HFF-Myc (cell line): ENCODE results near the gene ADAM19.
A peak's percentile ranks its signal among the peaks of the same experiment; 100 is the strongest.

ENCODE experiments used
- DNase-seq: peaks from one replicate; pipeline ENCODE4 v3.0.0-alpha.2; 2011; ENCODE audit warnings: low read depth; ENCODE audit errors: extremely low read depth
- H3K4me3 ChIP-seq: replicated peaks from 2 replicates; pipeline ENCODE4 v1.5.1; 2011; ENCODE audit warnings: low read depth, mild to moderate bottlenecking, control low read depth, low read length
- CTCF ChIP-seq: IDR thresholded peaks from 2 replicates; pipeline ENCODE4 v1.5.1; 2012; ENCODE audit warnings: mild to moderate bottlenecking, low read depth, low read length, control low read depth; ENCODE audit errors: missing control alignments

Gene ADAM19

DNA sequence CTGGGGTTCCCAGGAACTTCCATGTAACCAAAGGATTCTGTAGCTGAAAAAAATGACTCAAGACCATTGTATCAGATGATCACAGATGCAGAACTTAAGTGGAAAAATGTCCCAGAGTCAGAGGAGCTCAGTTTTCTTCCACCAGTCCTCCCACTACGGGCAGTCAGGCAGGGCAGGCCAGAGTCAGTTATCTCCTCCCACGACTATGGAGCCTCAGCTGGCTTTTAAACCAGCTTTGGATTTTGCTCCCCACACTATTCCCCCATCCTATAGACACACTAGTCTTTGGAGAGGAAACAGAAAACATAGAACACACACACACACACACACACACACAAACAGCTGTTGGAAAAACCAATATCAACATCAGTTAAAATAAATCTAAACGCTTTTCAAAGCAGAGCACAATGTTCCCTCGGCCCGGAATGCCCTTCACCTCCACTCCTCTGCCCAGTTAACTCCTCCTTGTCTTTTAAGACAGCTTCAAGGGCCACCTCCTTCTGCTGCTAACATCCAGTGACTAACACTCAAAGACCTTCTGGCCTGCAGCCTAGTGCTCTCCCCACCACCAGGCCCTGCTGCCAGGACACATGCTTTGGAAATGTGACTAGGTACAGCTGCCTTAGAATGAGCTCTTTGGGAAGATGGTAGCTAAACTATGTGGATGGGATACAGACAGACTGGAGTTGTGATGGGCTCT lies 58.8 kb downstream of the ADAM19 start:
- no peak overlapping the region for H3K4me3 ChIP-seq
- no peak for TF ChIP-seq CTCF
- peak; percentile 59 for DNase-seq

DNA sequence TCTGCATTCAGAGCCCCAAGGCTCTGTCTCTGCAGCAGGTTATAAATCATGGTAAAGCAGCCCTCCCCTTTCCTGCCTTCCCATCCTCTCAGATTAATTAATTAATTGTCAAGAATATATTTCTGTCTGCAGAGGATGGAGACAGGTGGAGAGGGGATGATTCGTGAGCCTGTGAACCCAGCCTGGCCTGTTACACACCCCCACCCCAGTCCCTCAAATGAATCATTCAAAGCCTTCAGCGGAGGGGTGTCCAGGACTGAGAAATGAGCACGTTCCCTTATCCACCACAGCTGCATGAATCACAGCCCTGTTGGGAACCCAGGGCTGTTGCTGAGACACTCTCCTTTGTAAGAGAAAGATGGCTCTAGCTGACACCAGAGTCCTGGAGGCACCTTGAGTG lies 59.6 kb downstream of the ADAM19 start:
- DNase-seq = peak; percentile 38
- H3K4me3 ChIP-seq = no peak overlapping the region
- TF ChIP-seq CTCF = no peak

- no peak for DNase-seq
- H3K4me3 ChIP-seq = no peak overlapping the region
- TF ChIP-seq CTCF = no peak
Measured at GRCh38 chr5:157514974-157515373, 60.6 kb downstream of the ADAM19 start.

DNA sequence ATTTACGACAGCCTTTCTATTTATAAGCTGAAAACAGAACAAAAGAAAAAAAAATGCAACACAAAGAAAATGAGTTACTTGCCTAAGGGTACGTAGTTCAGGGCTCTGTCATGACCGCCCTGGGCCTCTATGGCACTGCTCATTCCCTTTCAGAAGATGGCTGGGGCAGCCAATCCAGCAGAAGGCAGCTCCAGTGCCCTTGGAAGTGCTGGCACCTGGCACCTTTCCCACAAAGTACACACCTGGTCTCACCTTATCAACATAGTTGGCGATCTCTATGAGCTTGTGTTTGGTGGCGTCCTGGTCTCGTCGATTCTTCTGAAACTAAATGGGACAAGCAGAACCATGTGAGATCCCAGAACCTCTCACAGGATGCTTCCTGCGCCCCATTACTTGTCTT lies 62.4 kb downstream of the ADAM19 start:
- no peak for TF ChIP-seq CTCF
- no peak for DNase-seq
- H3K4me3 ChIP-seq = no peak overlapping the region

- TF ChIP-seq CTCF = no peak
- peak; percentile 94 for DNase-seq
- H3K4me3 ChIP-seq = no peak overlapping the region
Measured at GRCh38 chr5:157511651-157512644, 63.6 kb downstream of the ADAM19 start.

DNA sequence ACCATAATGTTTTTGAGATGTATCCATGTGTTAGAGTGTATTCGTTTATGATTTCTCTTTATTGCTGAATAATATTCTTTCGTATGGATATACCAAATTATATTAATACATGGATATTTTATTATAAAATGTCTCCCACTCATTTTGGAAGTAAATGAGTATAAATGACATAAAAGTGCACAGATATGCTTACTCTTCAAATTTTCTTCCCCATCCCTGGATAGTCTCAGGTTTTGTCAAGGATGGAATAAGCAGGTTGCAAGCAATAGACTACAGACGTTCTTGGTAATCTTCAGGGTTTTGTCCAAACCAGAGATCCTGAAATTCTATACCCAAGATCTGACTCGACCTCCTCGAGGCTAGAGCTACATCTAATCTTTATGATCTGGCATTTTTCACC lies 64.9 kb downstream of the ADAM19 start:
- no peak for DNase-seq
- no peak overlapping the region for H3K4me3 ChIP-seq
- no peak for TF ChIP-seq CTCF
